ENCODE measurements around the gene PRPF38B.

GRCh38 chr1:108664481-108664880 is 27.6 kb upstream of the PRPF38B start:
- TF ChIP-seq CTCF (optimal IDR thresholded peaks at IDR 0.05 in 1 of 3, IDR thresholded peaks at IDR 0.05 in 1 of 3, conservative IDR thresholded peaks at IDR 0.05 in 1 of 3; ENCODE audit: extremely low read depth in 1 of 3, insufficient read depth in 2 of 3, low read length in 3 of 3) (no peak), EZH2 (IDR thresholded peaks at IDR 0.05; ENCODE audit: low read length) (no peak)

Measured in keratinocyte (primary cell).